ENCODE results near the gene MT1X.

MT1X gene

GRCh38 chr16:56679818-56680217, 2.5 kb upstream of the MT1X start:
- DNase-seq: no peak

GRCh38 chr16:56682703-56683397, 580 bp downstream of the MT1X start:
- no peak for DNase-seq

GRCh38 chr16:56683424-56684172, 1.3 kb downstream of the MT1X start:
- DNase-seq: no peak

GRCh38 chr16:56684256-56684925, 2.1 kb downstream of the MT1X start:
- no peak for DNase-seq

GRCh38 chr16:56684926-56685590, 2.8 kb downstream of the MT1X start:
- no peak for DNase-seq

GRCh38 chr16:56686758-56687157, 4.5 kb downstream of the MT1X start:
- no peak for DNase-seq

GRCh38 chr16:56688762-56689161, 6.5 kb downstream of the MT1X start:
- no peak for DNase-seq

- DNase-seq: no peak
These were observed 6.9 kb downstream of the MT1X start for GRCh38 chr16:56689171-56689570.

GRCh38 chr16:56690420-56691122, 8.3 kb downstream of the MT1X start:
- DNase-seq: no peak

GRCh38 chr16:56691885-56692284, 9.6 kb downstream of the MT1X start:
- DNase-seq: no peak

GRCh38 chr16:56695246-56695645, 13.0 kb downstream of the MT1X start:
- DNase-seq: no peak

GRCh38 chr16:56697456-56698155, 15.3 kb downstream of the MT1X start:
- no peak for DNase-seq

- no peak for DNase-seq
These were observed 17.9 kb downstream of the MT1X start for GRCh38 chr16:56700195-56700594.

- no peak for DNase-seq
These were observed 18.4 kb downstream of the MT1X start for GRCh38 chr16:56700631-56701030.

GRCh38 chr16:56701534-56701933, 19.3 kb downstream of the MT1X start:
- no peak for DNase-seq

- DNase-seq: no peak
These were observed 20.6 kb downstream of the MT1X start for GRCh38 chr16:56702836-56703235.

- DNase-seq: peak; percentile 17
These were observed 26.5 kb downstream of the MT1X start for GRCh38 chr16:56708525-56709442.

- no peak for DNase-seq
These were observed 27.3 kb downstream of the MT1X start for GRCh38 chr16:56709443-56710040.

- no peak for DNase-seq
These were observed 28.0 kb downstream of the MT1X start for GRCh38 chr16:56710181-56710737.

GRCh38 chr16:56711862-56712261, 29.6 kb downstream of the MT1X start:
- DNase-seq: no peak

Measured in CD4-positive, alpha-beta T cell treated with Interleukin-21 for 1 hour (primary cell).